GM19328 (cell line): Measurements from ENCODE around the gene MAMSTR.
"Not testable (repeated sequence)": the region's sequence is repeated elsewhere in the genome, so short reads cannot be mapped to it uniquely, and the experiment has no call there.

Experiments used
- ATAC-seq: cut with Tn5 transposase; IDR thresholded peaks from one replicate; pipeline ENCODE4 v1.9.1; 2021; ENCODE audit warnings: mild to moderate bottlenecking, moderate library complexity; ENCODE audit not compliant: unreplicated experiment

Gene MAMSTR

GRCh38 chr19:48689449-48689848, 30.1 kb downstream of the MAMSTR start:
- ATAC-seq, result no peak

GRCh38 chr19:48687776-48688175, 31.7 kb downstream of the MAMSTR start:
- ATAC-seq, result no peak

DNA sequence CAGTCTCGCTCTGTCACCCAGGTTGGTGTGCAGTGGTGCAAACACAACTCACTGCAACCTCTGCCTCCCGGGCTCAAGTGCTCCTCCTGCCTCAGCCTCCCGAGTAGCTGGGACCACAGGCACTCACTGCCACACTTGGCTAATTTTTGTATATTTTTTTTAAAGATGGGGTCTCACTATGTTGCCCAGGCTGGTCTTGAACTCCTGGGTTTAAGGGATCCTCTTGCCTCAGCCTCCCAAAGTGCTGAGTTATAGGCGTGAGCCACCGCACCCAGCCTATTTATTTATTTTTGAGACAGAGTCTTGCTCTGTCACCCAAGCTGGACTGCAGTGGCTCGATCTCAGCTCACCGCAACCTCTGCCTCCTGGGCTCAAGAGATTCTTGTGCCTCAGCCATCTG, 32.9 kb downstream of the MAMSTR start:
- not testable (repeated sequence) for ATAC-seq

- no peak for ATAC-seq
Observed at GRCh38 chr19:48686088-48686487, 33.4 kb downstream of the MAMSTR start.

DNA sequence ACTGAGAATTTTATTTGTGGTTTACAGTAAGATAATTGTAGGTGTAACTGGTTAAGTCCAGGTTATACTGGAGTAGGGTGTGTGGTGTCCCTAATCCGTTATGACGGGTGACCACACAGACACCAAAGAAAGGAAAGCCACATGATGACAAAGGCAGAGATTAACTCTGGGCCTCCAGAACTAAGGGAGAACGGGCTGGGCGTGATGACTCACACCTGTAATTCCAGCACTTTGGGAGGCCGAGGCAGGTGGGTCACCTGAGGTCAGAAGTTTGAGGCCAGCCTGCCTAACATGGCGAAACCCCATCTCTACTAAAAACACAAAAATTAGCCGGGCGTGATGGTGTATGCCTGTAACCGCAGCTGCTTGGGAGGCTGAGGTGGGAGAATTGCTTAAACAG, 33.9 kb downstream of the MAMSTR start:
- ATAC-seq, result no peak

DNA sequence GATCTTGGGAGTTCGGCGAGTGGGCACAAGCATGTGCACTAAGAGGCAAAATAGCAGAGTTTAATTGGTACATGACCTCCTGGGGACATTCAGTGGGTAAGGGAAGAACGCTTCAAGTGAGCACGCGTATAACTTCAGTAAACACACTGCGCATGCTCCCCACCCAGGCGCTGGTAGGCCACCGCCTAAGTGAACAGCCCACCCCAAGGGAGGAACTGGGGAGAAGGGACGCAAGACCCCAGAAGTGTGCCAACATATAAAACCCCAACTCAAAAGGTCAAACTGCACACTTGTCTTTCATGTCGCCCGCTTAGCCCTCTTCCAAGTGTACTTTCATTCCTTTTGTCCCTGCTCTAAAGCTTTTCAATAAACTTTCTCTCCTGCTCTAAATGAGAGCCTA, 36.2 kb downstream of the MAMSTR start:
- ATAC-seq, result no peak

DNA sequence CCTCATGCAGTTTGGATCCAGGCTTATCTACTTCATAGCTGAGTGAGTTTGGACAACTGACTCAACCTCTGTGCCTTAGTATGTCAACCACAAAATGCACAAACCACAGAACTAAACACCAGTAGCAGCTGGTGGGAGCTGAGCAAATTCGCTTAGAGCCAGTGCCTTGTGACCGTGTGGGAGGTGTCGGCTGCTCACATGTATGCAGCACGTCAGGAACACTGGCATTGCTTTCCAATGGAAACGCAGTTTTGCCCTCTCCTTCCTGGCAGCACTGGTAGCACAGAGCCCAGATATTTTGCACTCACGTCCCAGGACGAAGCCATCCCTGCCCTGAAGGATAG, 38.4 kb downstream of the MAMSTR start:
- ATAC-seq, result no peak

DNA sequence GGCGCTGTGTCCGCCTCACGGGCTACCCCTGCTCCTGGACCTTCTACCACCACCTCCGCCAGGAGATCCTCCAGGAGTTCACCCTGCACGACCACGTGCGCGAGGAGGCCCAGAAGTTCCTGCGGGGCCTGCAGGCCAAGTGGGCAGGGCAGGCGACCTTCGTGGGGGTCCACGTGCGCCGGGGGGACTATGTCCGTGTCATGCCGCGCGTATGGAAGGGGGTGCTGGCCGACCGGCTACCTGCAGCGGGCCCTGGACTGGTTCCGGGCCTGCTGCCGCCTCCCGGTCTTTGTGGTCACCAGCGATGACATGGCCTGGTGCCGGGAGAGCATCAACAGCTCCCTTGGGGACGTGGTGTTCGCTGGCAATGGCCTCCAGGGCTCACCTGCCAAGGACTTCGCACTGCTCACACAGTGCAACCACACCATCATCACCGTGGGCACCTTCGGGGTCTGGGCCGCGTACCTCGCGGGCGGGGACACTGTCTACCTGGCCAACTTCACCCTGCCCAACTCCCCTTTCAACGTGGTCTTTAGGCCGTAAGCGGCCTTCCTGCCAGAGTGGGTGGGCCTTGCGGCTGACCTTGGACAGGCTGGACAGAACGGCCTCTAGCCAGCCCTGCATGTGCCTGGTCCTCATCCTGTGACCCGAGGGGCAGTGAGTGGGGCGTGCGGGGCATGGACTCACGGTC, 38.9 kb downstream of the MAMSTR start:
- ATAC-seq, result no peak

DNA sequence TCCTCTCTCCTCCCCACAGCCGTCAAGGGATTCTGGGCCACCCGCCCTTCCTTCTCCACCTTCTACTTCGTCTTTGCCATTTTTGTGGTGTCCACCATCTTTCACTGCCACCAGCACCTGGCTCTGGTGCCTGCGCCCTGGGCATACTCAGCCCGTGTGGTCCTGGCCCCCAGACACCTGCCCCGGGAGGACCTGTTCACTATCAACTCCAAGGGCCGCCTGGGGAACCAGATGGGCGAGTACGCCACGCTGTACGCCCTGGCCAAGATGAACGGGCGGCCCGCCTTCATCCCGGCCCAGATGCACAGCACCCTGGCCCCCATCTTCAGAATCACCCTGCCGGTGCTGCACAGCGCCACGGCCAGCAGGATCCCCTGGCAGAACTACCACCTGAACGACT, 39.5 kb downstream of the MAMSTR start:
- not testable (repeated sequence) for ATAC-seq

DNA sequence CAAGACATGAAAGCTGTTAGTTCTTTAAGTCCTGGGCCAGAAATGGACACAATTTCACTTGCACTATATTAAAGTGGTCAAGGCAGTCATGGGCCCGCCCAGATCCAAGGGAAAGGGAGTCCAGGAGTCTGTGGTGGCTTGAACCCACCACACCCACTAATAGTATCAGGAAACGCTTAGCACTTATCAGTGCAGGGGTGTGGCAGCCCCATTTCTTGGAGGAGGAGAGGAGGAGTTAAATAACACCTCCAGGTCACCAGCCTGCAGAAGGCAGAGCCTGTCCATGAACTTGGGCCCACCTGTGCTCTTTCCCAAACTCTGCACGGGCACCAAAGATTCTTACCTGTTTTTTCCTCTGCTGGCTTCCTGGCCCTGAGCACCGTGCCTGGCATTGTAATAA, 41.3 kb downstream of the MAMSTR start:
- no peak for ATAC-seq

- ATAC-seq, result no peak
Observed at GRCh38 chr19:48676887-48677286, 42.6 kb downstream of the MAMSTR start.

DNA sequence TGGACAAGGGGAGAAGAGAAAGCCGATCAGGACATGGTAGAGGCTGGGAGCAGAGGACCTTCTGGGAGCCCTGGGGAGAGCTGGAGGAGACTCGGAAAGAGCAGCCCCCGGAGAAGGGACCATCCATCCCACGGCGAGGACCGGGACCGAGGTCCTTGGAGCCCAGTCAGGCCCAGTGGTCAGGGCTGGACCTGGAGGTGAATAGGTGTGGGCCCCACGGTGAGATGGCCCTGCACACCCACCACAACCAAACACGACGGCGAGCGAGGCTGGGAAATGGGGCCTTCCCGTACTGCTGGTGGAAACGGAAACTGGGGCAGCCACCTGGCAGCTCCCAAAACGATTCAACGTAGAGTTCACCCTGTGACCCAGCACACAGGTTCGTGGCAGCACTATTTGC, 43.0 kb downstream of the MAMSTR start:
- ATAC-seq, result no peak

GRCh38 chr19:48674921-48675824, 44.4 kb downstream of the MAMSTR start:
- ATAC-seq, result no peak

- no peak for ATAC-seq
Observed at GRCh38 chr19:48674216-48674809, 45.2 kb downstream of the MAMSTR start.

DNA sequence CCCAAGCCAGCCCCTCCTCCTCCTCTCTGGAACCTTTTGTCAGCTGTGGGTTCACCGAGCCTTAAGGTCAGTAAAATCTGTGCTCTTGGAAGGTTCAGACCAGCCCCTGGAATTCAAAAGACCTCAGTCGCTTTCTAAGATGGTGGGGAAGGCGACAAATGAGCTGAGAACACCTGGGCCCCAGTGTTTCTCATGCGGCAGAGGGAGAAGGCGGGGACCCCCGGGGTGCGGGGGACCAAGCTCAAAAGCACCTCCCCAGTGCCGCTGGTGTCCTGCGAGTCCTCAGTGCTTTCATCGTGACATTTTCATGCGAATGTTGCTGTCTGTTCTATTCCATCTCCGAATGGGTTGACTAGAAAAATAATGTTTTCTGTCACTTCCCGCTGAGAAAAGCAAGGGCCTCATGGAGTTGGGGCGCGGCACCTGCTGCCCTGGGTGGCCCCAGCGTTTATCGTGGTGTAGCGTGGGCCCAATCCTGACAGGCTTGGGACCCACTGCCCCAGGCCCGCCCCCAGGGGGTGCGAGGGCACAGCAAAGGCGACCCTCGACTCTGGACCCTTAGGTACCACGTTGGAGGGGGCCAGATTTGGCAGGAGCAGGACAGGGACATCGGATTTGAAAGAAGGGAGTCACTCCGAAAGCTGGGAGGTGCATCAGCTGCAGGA, 46.0 kb downstream of the MAMSTR start:
- no peak for ATAC-seq

DNA sequence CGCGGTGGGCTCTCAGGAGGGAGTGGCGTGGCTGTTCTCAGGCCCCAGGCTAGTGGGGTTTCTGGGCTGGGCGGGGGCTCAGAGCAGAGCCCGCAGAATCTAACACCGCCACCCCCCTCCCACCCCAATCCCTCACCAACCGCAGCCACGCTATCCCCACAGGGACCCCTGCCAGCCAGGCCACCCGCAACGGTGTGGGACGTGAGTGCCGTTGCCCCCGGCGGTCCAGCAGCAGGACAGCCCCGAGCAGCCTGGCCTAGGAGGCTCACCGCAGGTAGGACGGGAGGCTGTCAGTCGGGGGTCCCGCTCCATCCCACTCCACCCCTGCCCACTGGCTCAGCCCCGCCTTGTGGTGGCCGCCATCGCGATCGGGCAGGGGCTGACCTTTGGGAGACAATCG, 46.5 kb downstream of the MAMSTR start, which contains the start of gene NTN5:
TSS of gene NTN5 (minus strand) at position 24 of the 400 bp plus-strand sequence. CDS start 2,031 bp downstream, outside the sequence.
- ATAC-seq, result no peak

- ATAC-seq, result no peak
Observed at GRCh38 chr19:48671446-48671995, 48.0 kb downstream of the MAMSTR start.

DNA sequence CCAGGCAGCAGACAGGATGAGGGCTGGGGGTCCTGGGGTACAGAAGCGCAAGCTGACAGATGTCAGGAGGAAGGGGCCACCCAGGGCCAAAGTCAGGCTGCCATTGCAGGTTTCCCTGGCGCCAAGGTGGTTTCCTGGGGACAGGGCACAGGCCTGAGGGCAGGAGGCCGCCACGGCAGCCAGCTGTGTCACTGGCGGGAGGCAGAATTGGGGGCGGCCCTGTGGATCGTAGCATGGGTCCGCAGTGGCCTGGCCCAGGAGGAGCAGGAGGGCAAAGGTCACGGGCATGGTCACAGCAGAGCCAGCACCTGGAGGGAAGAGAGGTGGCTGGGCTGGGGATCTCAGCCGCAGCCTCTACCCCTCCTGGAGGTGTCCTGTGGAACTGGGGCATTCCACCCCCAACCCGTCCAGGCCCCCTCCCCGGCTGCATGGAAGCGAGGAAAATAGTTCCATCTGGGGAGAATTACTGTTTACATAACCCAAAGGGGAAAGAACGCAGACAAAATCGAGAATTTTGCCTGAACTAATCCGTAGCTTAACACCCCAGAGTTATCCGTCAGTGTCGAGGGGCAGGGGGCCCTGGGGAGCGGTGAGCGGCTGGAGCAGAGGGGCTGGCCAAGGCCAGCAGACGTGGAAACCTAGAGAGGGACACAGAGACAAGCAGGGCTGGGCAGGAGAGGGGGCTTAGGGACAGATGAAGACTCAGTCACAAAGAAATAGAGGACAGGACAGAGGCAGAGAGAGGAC, 48.7 kb downstream of the MAMSTR start:
- no peak for ATAC-seq

- ATAC-seq, result no peak
Observed at GRCh38 chr19:48669903-48670668, 49.4 kb downstream of the MAMSTR start.

GRCh38 chr19:48668761-48669160, 50.8 kb downstream of the MAMSTR start:
- no peak for ATAC-seq
